NCI-H774 (cell line): Measurements from ENCODE around the gene PIK3IP1.
"Not testable (repeated sequence)": the region's sequence is repeated elsewhere in the genome, so short reads cannot be mapped to it uniquely, and the experiment has no call there.

Source experiments
- DNase-seq: peaks from one replicate; lab custom pipeline; 2025; lab: John Stamatoyannopoulos, UW

Gene PIK3IP1

GRCh38 chr22:31248965-31249958 lies 43.0 kb downstream of the PIK3IP1 start:
- DNase-seq = no peak

DNA sequence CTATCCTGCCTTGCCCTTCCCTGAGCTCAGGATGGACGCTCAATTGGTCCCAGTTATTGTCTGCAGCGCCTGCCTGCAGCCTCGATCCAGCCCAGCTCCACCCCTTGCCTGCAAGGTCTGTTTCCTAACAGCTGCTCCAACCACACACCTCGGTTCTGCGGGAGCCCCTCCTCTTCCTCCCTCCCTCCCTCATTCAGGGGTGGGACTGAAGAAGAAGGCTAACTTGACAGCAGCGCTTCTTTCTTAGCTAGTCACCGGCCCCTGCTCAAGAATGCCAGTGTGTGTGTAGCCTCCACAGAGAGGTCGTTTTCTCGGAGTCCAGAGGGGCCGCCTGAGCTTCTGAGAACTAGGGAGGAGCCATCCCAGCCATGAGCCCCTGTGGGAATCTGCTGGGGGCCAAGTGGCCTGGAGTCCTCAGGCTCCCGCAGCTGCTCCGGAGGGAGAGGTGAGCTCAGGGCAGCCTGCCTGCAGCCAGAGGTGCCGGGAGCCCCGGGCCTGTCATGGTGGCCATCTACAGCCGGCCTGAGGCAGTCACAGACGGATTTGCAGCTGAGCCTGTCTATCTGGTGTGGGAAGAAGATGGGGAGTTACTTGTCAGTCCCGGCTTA lies 44.0 kb downstream of the PIK3IP1 start:
- DNase-seq = no peak

GRCh38 chr22:31247726-31248125 lies 44.6 kb downstream of the PIK3IP1 start:
- DNase-seq = no peak

GRCh38 chr22:31246687-31247086 lies 45.6 kb downstream of the PIK3IP1 start:
- no peak for DNase-seq

DNA sequence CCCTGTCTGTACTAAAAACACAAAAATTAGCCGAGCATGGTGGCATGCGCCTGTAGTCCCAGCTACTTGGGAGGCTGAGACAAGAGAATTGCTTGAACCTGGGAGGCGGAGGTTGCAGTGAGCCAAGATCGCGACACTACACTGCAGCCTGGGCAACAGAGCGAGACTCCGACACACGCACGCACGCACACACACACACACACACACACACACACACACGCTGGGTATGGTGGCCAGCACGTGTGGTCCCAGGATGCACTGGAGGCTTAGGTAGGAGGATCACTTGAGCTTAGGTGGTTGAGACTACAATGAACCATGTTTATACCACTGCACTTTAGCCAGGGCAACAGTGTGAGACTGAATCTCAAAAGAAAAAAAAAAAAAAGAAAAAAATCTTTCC lies 46.3 kb downstream of the PIK3IP1 start:
- DNase-seq = not testable (repeated sequence)

GRCh38 chr22:31244943-31245451 lies 47.3 kb downstream of the PIK3IP1 start:
- DNase-seq = no peak

DNA sequence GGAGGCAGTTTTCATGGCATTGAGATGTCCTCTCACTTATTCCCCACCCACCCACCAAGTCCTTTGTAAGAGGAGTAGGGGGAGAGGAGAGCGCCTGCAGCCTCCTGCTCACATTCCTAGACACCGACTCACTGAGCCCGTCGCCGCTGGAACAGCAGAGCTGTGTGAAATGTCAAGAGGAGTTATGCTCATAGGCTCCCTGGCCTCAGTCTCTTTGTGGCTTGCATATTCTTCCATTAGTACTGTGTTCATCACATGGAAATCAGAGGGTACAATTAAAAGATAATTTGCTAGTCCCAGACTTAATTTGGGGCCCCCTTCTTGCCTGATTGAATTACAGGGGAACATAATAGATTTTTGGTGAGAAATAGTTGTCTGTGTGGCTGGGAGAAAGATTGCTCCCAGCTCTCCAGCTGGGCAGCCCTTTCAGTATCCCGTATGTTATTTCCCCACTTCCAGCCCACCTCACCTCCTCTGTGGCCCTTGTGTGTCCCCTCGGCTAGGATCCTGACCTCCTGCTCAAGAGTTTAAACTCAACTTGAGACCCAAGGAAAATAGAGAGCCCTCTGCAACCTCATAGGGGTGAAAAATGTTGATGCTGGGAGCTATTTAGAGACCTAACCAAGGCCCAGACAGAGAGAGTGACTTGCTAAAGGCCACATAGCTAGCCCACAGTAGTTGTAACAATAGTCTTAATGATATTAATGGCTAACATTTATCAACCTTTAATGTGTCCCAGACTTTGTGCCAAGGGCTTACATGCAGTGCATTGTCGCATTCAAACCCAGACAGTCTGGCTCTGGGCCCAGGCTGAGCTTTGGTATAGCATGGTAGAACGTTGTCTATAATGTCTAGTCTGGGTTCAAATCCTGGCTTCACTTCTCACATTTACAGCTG lies 48.0 kb downstream of the PIK3IP1 start:
- no peak for DNase-seq

DNA sequence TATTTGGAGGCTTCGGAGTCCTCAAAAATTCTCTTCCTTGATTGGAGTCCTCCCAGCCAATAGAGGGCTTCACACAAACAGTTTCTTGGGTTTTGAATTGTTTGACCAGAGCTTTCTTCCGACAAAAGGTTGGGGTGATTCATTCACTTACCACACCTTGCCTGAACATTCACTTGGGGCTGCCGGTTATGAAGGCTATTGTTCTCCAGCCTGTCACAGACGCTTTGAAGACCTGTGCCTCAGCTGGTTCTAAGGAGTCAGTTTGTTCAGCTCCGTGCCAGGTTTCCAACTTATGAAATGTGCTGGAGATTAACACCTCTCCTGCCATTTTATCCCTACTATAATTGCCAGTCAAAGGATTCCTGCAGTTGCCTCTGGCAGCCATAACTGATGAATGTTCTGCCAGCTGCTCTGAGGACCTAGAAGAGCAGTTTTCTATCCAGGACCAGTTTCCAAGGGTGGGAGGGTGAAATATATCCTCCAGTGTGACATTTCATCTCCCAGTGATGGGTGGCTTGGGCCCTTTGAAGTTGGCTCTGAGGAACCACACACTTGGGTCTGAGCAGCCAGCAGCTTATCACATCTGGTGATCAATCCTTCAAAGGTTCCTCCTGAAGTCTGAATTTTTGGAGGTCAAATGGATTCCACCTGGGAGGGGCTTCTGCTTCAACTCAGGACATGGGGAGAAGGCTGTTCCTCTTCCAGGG lies 48.8 kb downstream of the PIK3IP1 start:
- DNase-seq = no peak

GRCh38 chr22:31241936-31242335 lies 50.4 kb downstream of the PIK3IP1 start:
- no peak for DNase-seq

DNA sequence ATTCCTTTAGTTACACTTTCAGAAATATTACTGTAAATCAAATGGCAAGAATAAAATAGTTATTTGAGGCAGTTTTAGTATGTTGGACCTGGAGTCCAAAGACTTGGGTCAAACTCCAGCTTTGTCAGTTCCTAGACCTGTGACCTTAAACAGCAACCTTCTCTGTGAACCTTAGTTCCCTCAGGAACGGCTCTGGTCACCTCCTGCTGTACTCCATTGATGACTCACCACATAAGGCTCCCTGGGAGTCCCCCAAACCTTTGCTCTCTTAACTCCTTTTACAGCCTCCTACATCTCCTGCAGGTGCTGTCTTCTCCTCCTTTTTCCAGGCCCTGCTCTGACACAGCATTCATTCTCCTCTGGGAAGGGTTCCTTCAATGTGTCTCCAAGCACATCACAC lies 51.1 kb downstream of the PIK3IP1 start:
- no peak for DNase-seq

DNA sequence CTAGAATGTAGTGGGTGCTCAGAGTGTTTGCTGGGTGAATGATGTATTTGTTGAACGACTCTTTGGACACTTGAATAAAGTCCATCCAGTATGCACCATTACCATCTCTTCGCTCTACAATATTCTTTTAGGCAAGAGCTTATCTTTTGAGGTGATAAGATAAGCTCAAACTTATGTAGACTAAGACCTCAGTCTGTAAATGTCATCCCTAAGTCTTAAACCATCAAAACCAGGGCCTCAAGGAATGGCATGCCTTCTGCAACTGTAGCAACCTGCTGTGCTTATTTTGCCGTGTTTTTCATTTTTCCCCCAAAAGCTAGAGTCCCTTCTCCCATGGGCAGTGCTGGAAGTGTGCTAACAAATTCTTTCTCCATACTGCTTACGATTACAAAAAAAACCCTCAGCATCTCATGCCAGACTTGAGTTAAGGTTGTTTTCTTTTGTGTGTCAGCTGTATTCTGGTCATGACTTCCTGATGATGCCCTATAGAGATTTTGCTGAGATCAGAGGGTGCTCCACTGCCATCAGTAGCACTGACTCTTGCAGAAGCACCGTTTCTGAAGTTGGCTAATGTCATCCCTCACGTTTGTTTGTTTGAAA lies 52.4 kb downstream of the PIK3IP1 start:
- no peak for DNase-seq

GRCh38 chr22:31238057-31238456 lies 54.2 kb downstream of the PIK3IP1 start:
- no peak for DNase-seq

DNA sequence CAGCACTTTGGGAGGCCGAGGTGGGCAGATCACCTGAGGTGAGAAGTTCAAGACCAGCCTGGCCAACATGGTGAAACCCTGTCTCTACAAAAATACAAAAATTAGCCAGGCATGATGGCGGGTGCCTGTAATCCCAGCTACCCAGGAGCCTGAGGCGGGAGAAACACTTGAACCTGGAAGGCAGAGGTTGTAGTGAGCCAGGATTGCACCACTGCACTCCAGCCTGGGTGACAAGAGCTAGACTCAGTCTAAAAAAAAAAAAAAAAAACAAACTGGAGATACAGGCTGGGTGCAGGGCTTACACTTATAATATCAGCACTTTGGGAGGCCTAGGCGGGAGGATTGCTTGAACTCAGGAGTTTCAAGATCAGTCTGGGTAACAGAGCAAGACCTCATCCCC lies 56.2 kb downstream of the PIK3IP1 start:
- not testable (repeated sequence) for DNase-seq

GRCh38 chr22:31235081-31235480 lies 57.2 kb downstream of the PIK3IP1 start:
- no peak for DNase-seq

- DNase-seq = no peak
Observed at GRCh38 chr22:31233001-31233400, 59.3 kb downstream of the PIK3IP1 start.
